K562 (cell line): Measurements from ENCODE around the gene PLAAT3. TPM values are rescaled to one million over a fixed set of nuclear protein-coding genes. Genes with fewer than 3 reads are reported as not detected.

Experiments
- ARID2 ChIP-seq: fragments of 450-650 bp; IDR thresholded peaks from 2 replicates; pipeline ENCODE4 v1.6.1; 2017; ENCODE audit warnings: antibody characterized with exemption, mild to moderate bottlenecking
- ARID3B ChIP-seq: fragments of 250-450 bp; sonication (Bioruptor Pico); IDR thresholded peaks from 2 replicates; pipeline ENCODE4 v1.4.0; 2020; ENCODE audit warnings: borderline replicate concordance
- DEAF1 ChIP-seq: fragments of 450-650 bp; formaldehyde crosslinking; IDR thresholded peaks from 2 replicates; pipeline ENCODE4 v1.4.0; 2020; ENCODE audit warnings: mild to moderate bottlenecking, moderate library complexity
- ELF1 ChIP-seq: fragments of 200-800 bp; sonication (Bioruptor generic); IDR thresholded peaks from 2 replicates; pipeline ENCODE4 v1.6.1; 2016; ENCODE audit warnings: missing genetic modification characterization, missing compliant biosample characterization
- FIP1L1 ChIP-seq: fragments of 200-400 bp; formaldehyde crosslinking; IDR thresholded peaks from 2 replicates; pipeline ENCODE4 v1.6.1; 2018; ENCODE audit warnings: mild to moderate bottlenecking, low read depth, low read length; ENCODE audit not compliant: poor library complexity, severe bottlenecking
- IFI16 ChIP-seq: fragments of 250-450 bp; sonication (Bioruptor Pico); IDR thresholded peaks from 2 replicates; pipeline ENCODE4 v2.1.2; 2022; ENCODE audit warnings: mild to moderate bottlenecking, inconsistent platforms
- JUNB ChIP-seq: fragments of 450-650 bp; formaldehyde crosslinking; conservative IDR thresholded peaks from 2 replicates; pipeline ENCODE4 v1.4.0; 2020; ENCODE audit warnings: mild to moderate bottlenecking
- MTA3 ChIP-seq: fragments of 450-650 bp; formaldehyde crosslinking; IDR thresholded peaks from 2 replicates; pipeline ENCODE4 v1.6.1; 2017; ENCODE audit warnings: mild to moderate bottlenecking, borderline replicate concordance
- NFRKB ChIP-seq: fragments of 450-650 bp; IDR thresholded peaks from 2 replicates; pipeline ENCODE4 v1.6.1; 2016; ENCODE audit warnings: low read depth
- NR4A1 ChIP-seq, 2 experiments: fragments of 250-450 bp in 1 of 2; fragments of 450-650 bp in 1 of 2; sonication (Bioruptor Pico) in 1 of 2; IDR thresholded peaks; 2 replicates each; pipeline versions ENCODE4 v1.4.0 to v1.6.1; 2016 to 2020; ENCODE audit warnings: mild to moderate bottlenecking in 2 of 2, missing compliant biosample characterization in 1 of 2, missing genetic modification characterization in 1 of 2, moderate library complexity in 1 of 2
- PHF21A ChIP-seq: fragments of 450-650 bp; IDR thresholded peaks from 2 replicates; pipeline ENCODE4 v1.6.1; 2017; ENCODE audit warnings: low read depth, borderline replicate concordance
- PRPF4 ChIP-seq: fragments of 200-400 bp; formaldehyde crosslinking; IDR thresholded peaks from one replicate; pipeline ENCODE4 v1.6.1; 2017; ENCODE audit warnings: low read length, low read depth, mild to moderate bottlenecking; ENCODE audit not compliant: insufficient read depth, poor library complexity, severe bottlenecking
- TEAD1 ChIP-seq, 2 experiments: fragments of 450-650 bp in 1 of 2; sonication (generic) in 1 of 2; formaldehyde crosslinking; IDR thresholded peaks; 2 replicates each; pipeline versions ENCODE4 v1.4.0 to v1.8.0; 2020 to 2022; ENCODE audit warnings: mild to moderate bottlenecking in 2 of 2, missing genetic modification reagents in 1 of 2
- ZNF212 ChIP-seq: fragments of 450-650 bp; formaldehyde crosslinking; IDR thresholded peaks from 2 replicates; pipeline ENCODE4 v1.4.0; 2020; ENCODE audit warnings: mild to moderate bottlenecking
- ZNF3 ChIP-seq: fragments of 250-450 bp; sonication (Bioruptor Pico); IDR thresholded peaks from 2 replicates; pipeline ENCODE4 v1.5.0; 2021; ENCODE audit warnings: mild to moderate bottlenecking, moderate library complexity
- ZNF445 ChIP-seq: fragments of 250-450 bp; sonication (Bioruptor Pico); IDR thresholded peaks from 2 replicates; pipeline ENCODE4 v1.4.0; 2020; ENCODE audit warnings: low read depth, mild to moderate bottlenecking, moderate library complexity
- ZNF583 ChIP-seq: fragments of 250-450 bp; sonication (Bioruptor Pico); IDR thresholded peaks from 2 replicates; pipeline ENCODE4 v1.4.0; 2020
- ZNF592 ChIP-seq: fragments of 450-650 bp; IDR thresholded peaks from 2 replicates; pipeline ENCODE4 v1.6.1; 2017; ENCODE audit warnings: antibody characterized with exemption, mild to moderate bottlenecking
- polyA plus RNA-seq, 8 experiments: library from polyadenylated mRNA; depleted of rRNA in 4 of 8; stranded (reverse) in 5 of 8; unstranded in 3 of 8; fragments of >200 nt; fragmentation: Nextera tagmentation in 2 of 8; fragmentation: Illumina TruSeq in 1 of 8; extraction: Ambion mirVana in 2 of 8; extraction: Trizol in 1 of 8; gene quantifications; 2 replicates each; pipeline versions ENCODE4 v1.2.1 to v1.2.3, GENCODE V29; 2011 to 2014; ENCODE audit warnings: inconsistent platforms in 1 of 8, missing spikeins in 1 of 8
- total RNA-seq, 7 experiments: library from RNA; depleted of rRNA in 6 of 7; stranded (reverse); fragments of >200 nt in 6 of 7; fragmentation: Illumina TruSeq in 2 of 7; extraction: Trizol in 2 of 7; gene quantifications; 2 replicates each; pipeline versions ENCODE4 v1.2.1 to v1.2.3, GENCODE V29; 2011 to 2021; ENCODE audit warnings: low replicate concordance in 1 of 7
- TF ChIP-seq, protein P1 (sequence below): fragments of 450-650 bp; formaldehyde crosslinking; IDR thresholded peaks from 2 replicates; pipeline ENCODE4 v1.4.0; 2022; ENCODE audit warnings: mild to moderate bottlenecking, moderate library complexity

Gene PLAAT3
- total and polyA plus RNA-seq, 9 of the 15 experiments (the other 6 are each of a cell fraction or from before 2014, with no cell fraction given): 0.80 to 2.7 (median 1.4) TPM

- TF ChIP-seq ZNF592 (peak; percentile 100), FIP1L1 (no peak), ZNF3 (CRISPR knock-in tag) (0 out of 2 replicates have a peak, but pooled peaks have one; percentile 56), DEAF1 (CRISPR knock-in tag) (peak; percentile 81), ZNF583 (CRISPR knock-in tag) (peak; percentile 99), ARID2 (no peak), ZNF212 (CRISPR knock-in tag) (peak; percentile 96), TEAD1 (CRISPR knock-in tag; IDR thresholded peaks at IDR 0.05) (peak; percentile 23 to 99; a peak in 2 of 4 replicates), ARID3B (peak; percentile 29; the same call in 1 of the 2 replicates), MTA3 (no peak), NR4A1 (CRISPR knock-in tag; IDR thresholded peaks at IDR 0.05) (peak; percentile 96), NR4A1 (tag; IDR thresholded peaks at IDR 0.05) (peak; percentile 99), JUNB (CRISPR knock-in tag) (no peak), IFI16 (CRISPR knock-in tag) (peak; percentile 93), NFRKB (no peak), ZNF445 (CRISPR knock-in tag) (peak; percentile 95), PRPF4 (no peak), PHF21A (no peak), ELF1 (tag) (no peak)
- TF ChIP-seq, protein P1, sequence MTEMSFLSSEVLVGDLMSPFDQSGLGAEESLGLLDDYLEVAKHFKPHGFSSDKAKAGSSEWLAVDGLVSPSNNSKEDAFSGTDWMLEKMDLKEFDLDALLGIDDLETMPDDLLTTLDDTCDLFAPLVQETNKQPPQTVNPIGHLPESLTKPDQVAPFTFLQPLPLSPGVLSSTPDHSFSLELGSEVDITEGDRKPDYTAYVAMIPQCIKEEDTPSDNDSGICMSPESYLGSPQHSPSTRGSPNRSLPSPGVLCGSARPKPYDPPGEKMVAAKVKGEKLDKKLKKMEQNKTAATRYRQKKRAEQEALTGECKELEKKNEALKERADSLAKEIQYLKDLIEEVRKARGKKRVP: peak; percentile 92
Measured at GRCh38 chr11:63534895-63535461, 79.3 kb downstream of the PLAAT3 start (continued).
